Measurements from ENCODE around the gene TBC1D10B.

GRCh38 chr16:30377812-30378235 is 7.5 kb upstream of the TBC1D10B start:
- TF ChIP-seq POLR2A (IDR thresholded peaks at IDR 0.05; ENCODE audit: control extremely low read depth in 1 of 2, low read depth in 2 of 2, low read length in 2 of 2) (peak; percentile 61 to 63), BRCA1 (IDR thresholded peaks at IDR 0.05; ENCODE audit: low read depth, low read length) (no peak), NRF1 (IDR thresholded peaks at IDR 0.05; ENCODE audit: low read depth, low read length) (no peak), CTCF (IDR thresholded peaks at IDR 0.05; ENCODE audit: control extremely low read depth in 1 of 3, insufficient read depth in 1 of 3, low read depth in 1 of 3, low read length in 3 of 3) (no peak), POLR2AphosphoS5 (IDR thresholded peaks at IDR 0.05; ENCODE audit: low read depth, low read length) (peak; percentile 55; the same call in 1 of the 2 replicates), ATF2 (IDR thresholded peaks at IDR 0.05; ENCODE audit: low read length) (no peak)
